ENCODE results near the gene TBCD. TPM values are rescaled to one million over a fixed set of nuclear protein-coding genes. Genes with fewer than 3 reads are reported as not detected.
"Not testable (repeated sequence)": the region's sequence is repeated elsewhere in the genome, so short reads cannot be mapped to it uniquely, and the experiment has no call there.

TBCD gene
- total RNA-seq, 2 experiments from 2014 or later = 87.8 to 145 TPM

GRCh38 chr17:82963104-82963950, 211.5 kb downstream of the TBCD start:
- Histone ChIP-seq H3K79me2 (ENCODE audit: insufficient read depth, low read depth, low read length) (no peaks in the 10 kb centered on the region), H3K4me2 (ENCODE audit: low read length) (peak overlapping the region; percentile 17), H3K27ac (ENCODE audit: low read depth, low read length, poor library complexity, severe bottlenecking) (no peak overlapping the region), H3K9me2 (ENCODE audit: insufficient read depth, low read length) (no peaks in the 10 kb centered on the region), H3K36me3 (ENCODE audit: insufficient read depth, low read length) (peaks cover 20% of the 10 kb centered on the region), H3K4me3 (ENCODE audit: low read depth, low read length, poor library complexity, severe bottlenecking) (no peak overlapping the region), H3K9me3 (ENCODE audit: low read length) (peaks cover 8% of the 10 kb centered on the region; the same call in 1 of the 2 replicates), H2AFZ (ENCODE audit: low read length) (no peak overlapping the region), H3K4me1 (ENCODE audit: insufficient read depth, low read length, poor library complexity, severe bottlenecking) (peaks cover 52% of the 10 kb centered on the region), H4K20me1 (ENCODE audit: insufficient read depth, low read length) (no peaks in the 10 kb centered on the region)
- ChIA-PET POLR2A (interaction anchor here (0.6 kb wide), 2 partner anchors 218 to 247 kb away, joined by 3 read pairs; partner anchors contain the start of gene FN3KRP), CTCF (ENCODE audit: unreplicated experiment) (no interaction called here)
- DNase-seq (ENCODE audit: low spot score) = peak; percentile 33
- intact Hi-C loops (cut with micrococcal nuclease; ENCODE audit: unreplicated experiment) = no loop called here
- BruUV-seq (replicated peaks) = no TSS peak
- peak; percentile 62 for TF ChIP-seq CTCF (conservative IDR thresholded peaks at IDR 0.05; ENCODE audit: low read length)
- TF ChIP-seq EZH2phosphoT487 (IDR thresholded peaks at IDR 0.05; ENCODE audit: borderline replicate concordance, low read depth, low read length) = no peak

- H3K27ac ChIP-seq (ENCODE audit: low read depth, low read length, poor library complexity, severe bottlenecking); H4K20me1 ChIP-seq (ENCODE audit: insufficient read depth, low read length); H3K79me2 ChIP-seq (ENCODE audit: insufficient read depth, low read depth, low read length); H3K4me2 ChIP-seq (ENCODE audit: low read length); H3K9me3 ChIP-seq (ENCODE audit: low read length); H3K9me2 ChIP-seq (ENCODE audit: insufficient read depth, low read length); H3K4me3 ChIP-seq (ENCODE audit: low read depth, low read length, poor library complexity, severe bottlenecking); intact Hi-C loops (cut with micrococcal nuclease; ENCODE audit: unreplicated experiment); DNase-seq (ENCODE audit: low spot score); BruUV-seq (replicated peaks); H2AFZ ChIP-seq (ENCODE audit: low read length); CTCF ChIA-PET (ENCODE audit: unreplicated experiment): not testable (repeated sequence)
- POLR2A ChIA-PET = interaction anchor here (0.7 to 0.9 kb wide), 2 partner anchors 58 to 237 kb away, joined by 3 to 4 read pairs; no protein-coding TSS in a partner anchor
- Histone ChIP-seq H3K4me1 (ENCODE audit: insufficient read depth, low read length, poor library complexity, severe bottlenecking) (peaks cover 63% of the 10 kb centered on the region), H3K36me3 (ENCODE audit: insufficient read depth, low read length) (peaks cover 15% of the 10 kb centered on the region)
These were observed 212.6 kb downstream of the TBCD start for GRCh38 chr17:82964451-82964850.

- H3K9me3 ChIP-seq (ENCODE audit: low read length) = peaks cover 8% of the 10 kb centered on the region; the same call in 1 of the 2 replicates
- BruUV-seq (replicated peaks) = no TSS peak
- no peak for TF ChIP-seq CTCF (conservative IDR thresholded peaks at IDR 0.05; ENCODE audit: low read length)
- no peak for TF ChIP-seq EZH2phosphoT487 (IDR thresholded peaks at IDR 0.05; ENCODE audit: borderline replicate concordance, low read depth, low read length)
- CTCF ChIA-PET (ENCODE audit: unreplicated experiment) = no interaction called here
- POLR2A ChIA-PET = interaction anchor here (0.7 kb wide), 2 partner anchors 87 to 236 kb away, joined by 4 read pairs; no protein-coding TSS in a partner anchor
- intact Hi-C loops (cut with micrococcal nuclease; ENCODE audit: unreplicated experiment) = loop anchor here (5.0 kb wide), 2 partner anchors 137 to 288 kb away; no protein-coding TSS in a partner anchor
- no peaks in the 10 kb centered on the region for H3K79me2 ChIP-seq (ENCODE audit: insufficient read depth, low read depth, low read length)
- peaks cover 68% of the 10 kb centered on the region for H3K4me1 ChIP-seq (ENCODE audit: insufficient read depth, low read length, poor library complexity, severe bottlenecking)
- peak overlapping the region; percentile 32 for H3K27ac ChIP-seq (ENCODE audit: low read depth, low read length, poor library complexity, severe bottlenecking)
- peaks cover 14% of the 10 kb centered on the region for H3K36me3 ChIP-seq (ENCODE audit: insufficient read depth, low read length)
- DNase-seq (ENCODE audit: low spot score) = peak; percentile 52
- no peaks in the 10 kb centered on the region for H4K20me1 ChIP-seq (ENCODE audit: insufficient read depth, low read length)
- no peak overlapping the region for H3K4me3 ChIP-seq (ENCODE audit: low read depth, low read length, poor library complexity, severe bottlenecking)
- H3K4me2 ChIP-seq (ENCODE audit: low read length) = no peak overlapping the region
- no peak overlapping the region for H2AFZ ChIP-seq (ENCODE audit: low read length)
- H3K9me2 ChIP-seq (ENCODE audit: insufficient read depth, low read length) = no peaks in the 10 kb centered on the region
These were observed 213.0 kb downstream of the TBCD start for GRCh38 chr17:82964851-82965341.

Data from OCI-LY7 (cell line).